ENCODE data around the gene FAM114A1. TPM values are rescaled to one million over a fixed set of nuclear protein-coding genes. Genes with fewer than 3 reads are reported as not detected.

The FAM114A1 gene
- total RNA-seq, 1 donor from 2014 or later = 33.9 TPM

DNA sequence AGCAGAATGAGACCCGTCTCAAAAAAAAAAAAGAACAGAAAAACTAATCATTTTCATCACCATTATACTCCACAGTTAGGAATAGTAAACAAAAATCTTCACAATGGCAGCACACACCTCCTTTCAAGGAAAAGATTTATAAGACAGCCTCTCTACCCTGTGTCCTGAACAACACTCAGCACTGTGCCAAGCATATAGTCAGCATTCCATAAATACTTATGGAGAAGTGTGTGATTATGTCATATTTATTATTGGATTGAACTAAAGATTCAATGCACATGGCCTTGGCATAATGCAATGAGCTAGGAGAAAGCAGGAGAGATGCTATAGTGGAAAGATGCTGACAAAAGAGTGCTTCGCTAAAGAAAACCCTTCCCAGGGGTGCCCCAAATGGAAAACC lies 52.6 kb downstream of the FAM114A1 start:
- DNase-seq (ENCODE audit: extremely low spot score, unreplicated experiment) = no peak
- Mint-ChIP-seq H3K36me3 (peaks cover 17% of the 10 kb centered on the region), H3K27me3 (no peaks in the 10 kb centered on the region), H3K4me1 (ENCODE audit: unreplicated experiment) (no peaks in the 10 kb centered on the region), H3K27ac (no peak overlapping the region), H3K9me3 (peaks cover 4% of the 10 kb centered on the region), H3K4me3 (no peak overlapping the region)
- TF ChIP-seq, protein P1, sequence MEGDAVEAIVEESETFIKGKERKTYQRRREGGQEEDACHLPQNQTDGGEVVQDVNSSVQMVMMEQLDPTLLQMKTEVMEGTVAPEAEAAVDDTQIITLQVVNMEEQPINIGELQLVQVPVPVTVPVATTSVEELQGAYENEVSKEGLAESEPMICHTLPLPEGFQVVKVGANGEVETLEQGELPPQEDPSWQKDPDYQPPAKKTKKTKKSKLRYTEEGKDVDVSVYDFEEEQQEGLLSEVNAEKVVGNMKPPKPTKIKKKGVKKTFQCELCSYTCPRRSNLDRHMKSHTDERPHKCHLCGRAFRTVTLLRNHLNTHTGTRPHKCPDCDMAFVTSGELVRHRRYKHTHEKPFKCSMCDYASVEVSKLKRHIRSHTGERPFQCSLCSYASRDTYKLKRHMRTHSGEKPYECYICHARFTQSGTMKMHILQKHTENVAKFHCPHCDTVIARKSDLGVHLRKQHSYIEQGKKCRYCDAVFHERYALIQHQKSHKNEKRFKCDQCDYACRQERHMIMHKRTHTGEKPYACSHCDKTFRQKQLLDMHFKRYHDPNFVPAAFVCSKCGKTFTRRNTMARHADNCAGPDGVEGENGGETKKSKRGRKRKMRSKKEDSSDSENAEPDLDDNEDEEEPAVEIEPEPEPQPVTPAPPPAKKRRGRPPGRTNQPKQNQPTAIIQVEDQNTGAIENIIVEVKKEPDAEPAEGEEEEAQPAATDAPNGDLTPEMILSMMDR (conservative IDR thresholded peaks at IDR 0.05) = no peak

DNA sequence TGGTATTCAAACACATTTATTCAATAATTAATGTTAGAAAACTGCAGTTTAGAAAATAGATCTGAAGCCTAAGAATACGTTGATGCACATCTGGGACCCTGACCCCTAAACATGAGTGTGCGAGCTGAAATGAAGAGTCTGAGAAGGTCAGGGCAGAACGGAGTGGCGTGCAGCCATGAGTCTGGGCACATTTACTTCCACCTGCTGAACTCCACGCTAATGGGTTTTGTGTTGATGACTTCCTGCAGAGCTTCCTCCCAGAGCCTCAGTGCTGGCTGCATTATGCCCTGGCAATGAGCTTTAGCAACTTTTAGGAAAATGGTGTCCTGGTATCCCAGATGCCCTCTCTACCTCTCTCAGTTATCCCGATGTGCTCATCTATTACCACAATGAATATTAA lies 53.1 kb downstream of the FAM114A1 start:
- Mint-ChIP-seq H3K36me3 (peaks cover 15% of the 10 kb centered on the region), H3K9me3 (peaks cover 4% of the 10 kb centered on the region), H3K4me3 (no peak overlapping the region), H3K27ac (no peak overlapping the region), H3K4me1 (ENCODE audit: unreplicated experiment) (no peaks in the 10 kb centered on the region), H3K27me3 (no peaks in the 10 kb centered on the region)
- TF ChIP-seq, protein P1 (conservative IDR thresholded peaks at IDR 0.05) = no peak
- DNase-seq (ENCODE audit: extremely low spot score, unreplicated experiment) = no peak

DNA sequence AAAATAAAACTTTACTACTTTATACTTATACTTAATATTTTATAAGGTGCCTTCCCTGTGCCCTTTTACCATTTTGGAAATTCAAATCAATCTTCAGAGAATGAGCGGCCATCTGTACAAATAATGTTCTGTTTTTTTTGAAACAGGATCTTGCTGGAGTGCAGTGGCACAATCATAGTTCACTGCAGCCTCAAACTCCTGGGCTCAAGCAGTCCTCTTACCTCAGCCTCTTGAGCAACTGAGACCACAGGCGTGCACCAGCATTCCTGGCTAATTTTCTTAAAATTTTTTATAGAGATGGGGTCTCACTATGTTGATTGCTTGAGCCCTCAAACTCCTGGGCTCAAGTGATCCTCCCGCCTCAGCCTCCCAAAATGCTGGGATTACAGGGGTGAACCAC lies 53.5 kb downstream of the FAM114A1 start:
- no peak overlapping the region for H3K27ac Mint-ChIP-seq
- TF ChIP-seq, protein P1 (conservative IDR thresholded peaks at IDR 0.05) = no peak
- H3K4me1 Mint-ChIP-seq (ENCODE audit: unreplicated experiment) = no peaks in the 10 kb centered on the region
- H3K36me3 Mint-ChIP-seq = peaks cover 10% of the 10 kb centered on the region
- no peak overlapping the region for H3K4me3 Mint-ChIP-seq
- H3K27me3 Mint-ChIP-seq = no peaks in the 10 kb centered on the region
- peaks cover 1% of the 10 kb centered on the region for H3K9me3 Mint-ChIP-seq
- DNase-seq (ENCODE audit: extremely low spot score, unreplicated experiment) = no peak

DNA sequence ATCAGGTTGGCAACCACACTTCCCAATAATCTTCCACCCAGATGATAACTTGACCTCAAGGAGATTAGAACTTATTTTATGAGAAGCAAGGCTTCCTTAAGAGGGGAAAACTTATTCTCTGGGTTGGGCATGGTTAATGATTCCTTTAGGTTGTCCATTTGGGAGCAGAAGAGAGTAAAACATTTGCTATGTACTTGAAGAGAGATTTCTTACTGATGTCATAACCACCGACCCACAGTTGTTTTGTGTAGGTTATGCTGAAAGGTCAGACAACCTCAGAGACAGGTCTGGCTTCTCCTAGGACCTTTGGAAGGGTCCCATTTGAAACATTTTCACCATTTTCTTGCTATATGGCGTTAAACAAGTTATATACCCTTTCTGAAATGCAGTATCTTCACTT lies 56.1 kb downstream of the FAM114A1 start:
- H3K27me3 Mint-ChIP-seq = no peaks in the 10 kb centered on the region
- TF ChIP-seq, protein P1 (conservative IDR thresholded peaks at IDR 0.05) = no peak
- no peak for DNase-seq (ENCODE audit: extremely low spot score, unreplicated experiment)
- no peak overlapping the region for H3K27ac Mint-ChIP-seq
- no peak overlapping the region for H3K4me3 Mint-ChIP-seq
- no peaks in the 10 kb centered on the region for H3K4me1 Mint-ChIP-seq (ENCODE audit: unreplicated experiment)
- peaks cover 13% of the 10 kb centered on the region for H3K36me3 Mint-ChIP-seq
- no peaks in the 10 kb centered on the region for H3K9me3 Mint-ChIP-seq

DNA sequence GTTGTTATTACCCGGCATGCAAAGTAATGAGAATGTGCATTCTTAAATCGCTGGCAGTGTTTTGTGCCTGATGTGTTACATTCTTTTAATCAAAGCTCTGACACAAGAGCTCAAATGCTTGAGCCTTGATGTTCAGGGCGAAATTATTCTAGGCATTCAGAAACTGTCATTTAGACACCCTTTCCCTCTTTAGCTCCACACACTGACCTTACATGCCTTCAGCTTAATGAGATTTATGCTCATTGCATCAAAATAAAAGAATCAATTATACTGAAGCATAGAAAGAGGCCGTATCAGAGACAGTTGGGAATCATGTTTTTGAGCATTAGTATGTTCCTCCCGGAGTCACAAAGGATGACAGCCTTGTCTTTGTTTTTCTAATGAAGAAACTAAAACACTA lies 56.7 kb downstream of the FAM114A1 start:
- Mint-ChIP-seq H3K36me3 (peaks cover 11% of the 10 kb centered on the region), H3K4me1 (ENCODE audit: unreplicated experiment) (peaks cover 5% of the 10 kb centered on the region), H3K9me3 (no peaks in the 10 kb centered on the region), H3K4me3 (no peak overlapping the region), H3K27ac (no peak overlapping the region), H3K27me3 (no peaks in the 10 kb centered on the region)
- DNase-seq (ENCODE audit: extremely low spot score, unreplicated experiment) = no peak
- TF ChIP-seq, protein P1 (conservative IDR thresholded peaks at IDR 0.05) = no peak
